COLO829 (cell line): ENCODE measurements around the gene NUP210.

Experiments used
- DNase-seq: peaks from one replicate; pipeline ENCODE4 v3.0.0; 2012; ENCODE audit warnings: low spot score

The NUP210 gene

DNA sequence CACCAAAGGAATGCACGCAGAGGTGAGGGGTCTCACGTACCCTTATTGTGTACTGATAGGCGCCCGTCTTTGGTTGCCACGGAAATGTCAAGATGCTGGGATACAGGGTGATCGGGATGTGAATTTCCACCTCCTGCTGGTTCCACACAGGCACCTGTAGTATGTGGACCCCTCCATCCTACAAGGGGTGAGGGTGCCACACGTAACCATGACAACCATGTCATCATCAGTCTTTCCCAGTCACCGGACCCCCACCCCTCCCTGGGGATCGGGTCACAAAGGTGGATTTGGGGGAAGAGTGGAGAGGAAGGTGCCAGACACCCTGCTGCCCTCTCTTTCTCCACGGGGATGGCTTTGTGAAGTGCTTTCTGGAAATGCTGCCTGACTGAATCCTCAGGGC lies 44.7 kb downstream of the NUP210 start:
- no peak for DNase-seq

DNA sequence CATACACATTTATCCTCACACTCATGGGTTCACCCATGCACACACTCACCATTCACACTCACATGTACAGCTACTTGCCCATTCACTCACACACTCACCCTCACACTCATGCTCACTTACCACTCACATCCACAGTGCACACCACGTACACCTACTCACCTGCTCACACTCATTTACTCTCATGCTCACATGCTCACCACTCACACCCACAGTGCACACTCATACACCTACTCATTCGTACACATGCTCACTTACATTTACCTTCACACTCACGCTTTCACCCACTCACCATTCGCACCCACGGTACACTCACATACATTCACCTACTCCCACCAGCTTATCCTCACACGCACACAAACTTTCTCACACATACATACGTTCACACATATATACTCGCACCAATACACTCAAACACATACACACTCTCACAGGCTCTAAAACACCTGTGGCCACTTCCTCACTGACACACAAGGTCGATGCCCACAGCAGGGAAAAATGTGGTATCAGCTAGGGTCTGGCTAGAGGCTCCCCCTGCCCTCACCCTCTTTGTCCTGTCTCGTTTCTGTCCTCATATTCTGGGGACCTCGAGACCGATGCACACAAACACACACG lies 46.0 kb downstream of the NUP210 start:
- no peak for DNase-seq

DNA sequence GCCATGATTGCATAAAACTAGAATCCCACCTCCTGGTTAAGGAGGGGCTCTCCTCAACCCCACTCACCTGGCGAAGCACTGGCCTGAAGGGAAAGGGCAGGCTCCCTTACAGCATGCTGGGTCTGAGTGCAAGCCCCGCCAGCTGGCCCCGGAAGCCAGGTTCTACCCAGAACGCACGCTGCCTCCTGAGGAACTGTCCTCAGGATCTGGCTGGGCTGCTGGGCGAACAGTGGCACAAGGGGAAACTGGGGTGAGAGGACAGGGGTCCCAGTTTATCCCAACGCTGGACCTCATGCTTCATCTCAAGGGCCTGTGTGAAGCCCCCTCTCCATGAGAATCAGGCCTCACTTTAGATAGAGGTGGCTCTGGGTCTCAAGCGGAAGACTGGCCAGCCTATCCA lies 47.5 kb downstream of the NUP210 start:
- no peak for DNase-seq

DNA sequence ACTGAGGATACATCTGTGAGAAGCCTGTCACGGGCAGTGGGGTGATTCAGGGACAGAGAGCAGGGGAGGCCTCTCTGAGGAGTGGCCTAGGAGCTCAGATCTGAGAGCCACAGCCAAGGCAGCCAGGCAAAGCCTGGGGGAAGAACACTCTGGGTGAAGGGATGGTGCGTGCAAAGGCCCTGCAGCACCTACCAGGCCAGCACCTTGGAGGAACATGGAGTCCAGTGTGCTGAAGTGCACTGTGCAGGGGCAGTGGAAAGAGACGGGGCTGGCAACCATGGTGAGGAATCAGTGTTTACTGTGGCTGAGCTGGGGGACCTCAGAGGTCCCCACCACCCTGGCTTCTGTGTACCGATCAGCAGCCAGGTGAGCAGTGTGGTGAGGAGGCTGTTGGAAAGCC lies 48.0 kb downstream of the NUP210 start:
- DNase-seq: no peak

DNA sequence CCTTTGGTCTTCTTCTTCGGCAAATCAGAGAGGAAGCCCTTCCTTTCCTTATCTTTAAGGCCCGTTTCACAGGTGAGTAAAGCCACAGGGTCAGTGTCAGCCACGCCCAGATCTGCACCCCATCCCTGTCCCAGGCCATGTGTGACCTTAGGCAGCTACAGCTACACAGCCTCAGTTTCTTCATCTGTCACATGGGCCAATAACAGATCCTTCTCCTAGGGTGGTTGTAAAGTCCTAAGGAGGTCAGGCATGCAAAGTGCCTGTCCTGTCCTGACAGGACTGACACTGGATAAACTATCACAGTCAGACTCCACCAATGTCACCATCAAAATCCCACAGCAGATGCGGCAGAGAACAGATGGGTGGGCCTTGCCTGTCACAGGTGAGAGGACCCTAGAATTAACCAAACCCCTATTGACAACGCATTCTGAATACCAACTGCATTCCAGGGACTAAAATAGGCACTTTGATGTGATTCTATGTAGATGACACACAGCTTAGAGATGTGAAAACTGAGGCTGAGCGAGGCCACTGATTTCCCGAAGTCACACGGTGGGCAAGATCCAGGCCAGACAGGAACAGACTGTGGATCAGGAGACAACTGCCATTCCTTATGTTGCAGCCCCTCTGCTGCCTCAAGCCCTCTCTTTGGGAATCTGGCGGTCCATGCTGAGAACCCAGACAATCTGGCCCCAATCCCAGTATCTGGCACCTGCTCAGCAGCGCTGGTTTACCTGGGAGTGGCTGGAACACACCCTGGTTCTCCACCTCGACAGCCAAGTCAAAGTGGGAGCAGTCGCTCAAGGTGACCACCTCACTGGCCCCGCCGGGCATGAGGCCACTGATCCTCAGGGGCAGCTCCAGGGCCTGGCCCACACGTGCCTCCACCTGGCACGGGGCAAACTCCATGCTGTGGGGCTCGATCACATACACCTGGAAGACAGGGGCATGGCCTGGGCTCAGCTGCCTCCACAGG lies 48.7 kb downstream of the NUP210 start:
- DNase-seq: no peak

GRCh38 chr3:13370609-13371008 lies 49.5 kb downstream of the NUP210 start:
- DNase-seq: no peak

- no peak for DNase-seq
Measured at GRCh38 chr3:13370055-13370454, 50.1 kb downstream of the NUP210 start.

- DNase-seq: no peak
Measured at GRCh38 chr3:13368834-13369233, 51.3 kb downstream of the NUP210 start.

- no peak for DNase-seq
Measured at GRCh38 chr3:13367728-13368127, 52.4 kb downstream of the NUP210 start.

DNA sequence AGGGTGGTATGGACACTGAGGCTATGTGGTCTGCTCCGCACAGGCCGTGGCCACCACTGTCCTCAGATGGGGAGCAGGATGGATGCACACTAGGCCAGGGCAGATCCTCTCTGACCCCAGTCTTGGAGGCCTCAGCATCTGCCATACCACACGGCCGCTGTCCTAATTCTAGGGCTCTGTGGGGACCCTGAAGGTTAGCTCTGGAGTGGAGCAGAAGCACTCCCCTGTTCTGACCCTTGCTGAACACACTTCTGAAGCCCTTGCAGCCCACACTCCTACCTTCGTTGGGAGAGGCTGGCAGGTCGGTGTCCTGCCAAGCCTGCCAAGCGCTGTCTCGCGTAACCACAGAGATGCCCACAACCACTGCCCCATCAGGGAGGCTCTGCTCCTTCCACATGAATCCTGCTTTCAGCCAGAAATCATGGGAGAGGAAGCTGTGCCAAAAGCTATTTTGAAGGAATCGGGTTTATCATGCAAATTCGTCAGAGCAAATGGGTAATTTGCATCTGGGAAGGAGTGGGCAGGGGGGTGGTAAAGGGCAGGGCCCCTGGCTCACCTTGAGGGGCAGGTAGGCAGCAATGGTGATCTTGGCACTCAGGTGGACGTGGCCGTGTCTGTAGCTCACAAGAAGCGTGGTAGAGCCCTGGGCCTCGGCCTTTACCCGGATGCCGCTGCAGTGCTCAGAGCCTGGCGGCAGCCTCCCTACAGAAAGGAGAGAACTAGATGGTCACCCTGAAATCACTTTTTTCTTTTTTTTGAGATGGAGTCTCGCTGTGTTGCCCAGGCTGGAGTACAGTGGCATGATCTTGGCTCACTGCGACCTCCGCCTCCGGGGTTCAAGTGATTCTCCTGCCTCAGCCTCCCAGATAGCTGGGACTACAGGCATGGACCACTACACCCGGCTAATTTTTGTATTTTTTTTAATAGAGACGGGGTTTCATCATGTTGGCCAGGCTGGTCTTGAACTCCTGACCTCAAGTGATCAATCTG lies 54.4 kb downstream of the NUP210 start:
- DNase-seq: no peak

- DNase-seq: no peak
Measured at GRCh38 chr3:13364602-13365271, 55.4 kb downstream of the NUP210 start.

DNA sequence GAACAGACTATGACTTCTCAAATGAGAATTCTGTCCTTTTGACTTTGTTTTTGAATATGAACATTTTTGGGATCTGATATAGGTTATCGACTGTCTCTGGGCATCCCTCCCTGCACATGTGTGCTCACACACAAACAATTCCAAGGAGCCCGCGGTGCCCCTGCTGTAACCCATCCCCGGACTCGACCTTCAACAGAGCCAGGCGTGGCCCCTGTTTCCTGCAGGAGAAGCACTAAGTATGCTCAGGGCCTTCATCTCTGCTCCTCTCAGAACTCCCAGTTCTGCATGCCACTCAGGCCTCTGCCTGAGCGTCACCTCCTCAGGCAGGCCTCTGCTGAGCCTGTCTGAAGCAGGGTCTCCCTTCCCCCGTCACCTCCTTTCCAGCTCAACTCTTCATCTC lies 57.6 kb downstream of the NUP210 start:
- no peak for DNase-seq

DNA sequence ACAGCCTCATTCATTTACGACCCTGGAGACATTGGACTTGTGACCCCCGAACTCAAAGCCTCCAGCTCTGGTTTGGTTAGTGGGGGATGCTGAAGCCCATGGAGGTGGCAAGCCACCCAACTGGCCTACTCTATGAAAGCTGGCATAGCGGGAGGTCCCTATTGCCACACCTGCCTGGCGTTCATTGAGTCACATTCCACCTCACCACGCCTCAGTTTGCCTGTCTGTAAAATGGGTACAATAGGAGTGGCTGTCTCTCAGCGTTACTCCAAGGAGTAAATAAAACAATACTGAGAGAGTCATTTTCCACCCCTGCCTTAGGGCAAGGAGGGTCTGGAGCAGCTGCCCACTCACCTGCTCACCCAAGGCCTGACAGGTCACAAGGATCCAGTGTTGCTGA lies 60.2 kb downstream of the NUP210 start:
- no peak for DNase-seq

DNA sequence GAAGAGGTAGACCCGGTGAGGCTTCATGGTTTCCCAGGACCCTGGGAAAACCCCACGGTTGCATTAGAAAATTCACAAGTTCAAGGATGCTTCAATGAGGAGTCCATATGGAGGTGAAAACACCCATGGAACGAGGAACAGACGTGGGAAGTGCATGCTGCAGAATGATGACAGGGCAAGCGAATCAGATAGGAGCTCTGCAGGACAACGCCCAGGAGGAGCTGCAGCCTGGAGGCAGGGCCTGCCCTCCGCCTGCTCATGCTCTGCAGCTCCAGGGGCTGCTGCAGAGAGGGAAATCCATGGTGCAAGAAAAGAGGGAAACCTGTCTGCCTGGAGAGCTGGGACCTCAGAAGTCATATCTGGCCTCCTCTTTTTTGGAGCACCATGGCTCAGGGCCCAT lies 61.5 kb downstream of the NUP210 start:
- DNase-seq: no peak

DNA sequence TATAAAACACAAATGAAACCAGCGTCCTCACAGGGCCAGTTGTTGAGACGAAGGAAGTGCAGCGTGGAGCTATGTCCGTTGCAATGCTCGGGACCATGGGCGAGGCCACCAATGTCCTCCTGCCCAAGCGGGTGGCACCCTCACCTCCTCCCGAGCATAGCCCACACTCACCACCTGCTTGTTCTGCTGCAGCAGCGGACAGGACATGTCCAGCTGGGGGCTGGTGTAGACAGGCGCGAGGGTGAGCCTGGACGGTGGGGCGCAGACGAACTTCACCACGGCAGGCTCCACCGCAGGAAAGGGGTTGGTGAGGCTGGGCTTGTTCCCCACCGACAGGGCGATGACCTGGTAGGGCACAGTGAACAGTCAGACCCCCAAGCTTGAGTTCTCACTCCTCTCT lies 62.1 kb downstream of the NUP210 start:
- no peak for DNase-seq

DNA sequence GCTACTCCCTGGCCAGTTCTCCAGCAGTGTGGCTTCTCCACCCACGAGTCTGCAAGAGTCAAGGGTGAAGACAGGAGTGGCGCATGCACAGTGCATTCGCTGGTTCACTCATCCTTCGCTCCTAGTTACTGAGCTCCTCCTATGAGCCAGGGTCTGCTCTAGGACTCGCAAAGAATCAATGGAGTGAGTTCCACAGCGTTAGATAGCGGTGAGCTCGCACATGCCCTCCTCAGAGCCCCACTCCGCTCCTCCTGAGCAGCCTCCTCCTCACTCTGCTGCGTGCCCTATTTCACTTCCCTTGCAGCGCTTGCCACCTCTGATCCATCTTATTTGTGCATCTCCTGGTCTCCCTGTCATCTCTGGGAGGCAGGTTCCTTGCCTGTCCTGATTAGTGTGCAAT lies 63.0 kb downstream of the NUP210 start:
- DNase-seq: no peak

- no peak for DNase-seq
Measured at GRCh38 chr3:13353936-13354542, 66.1 kb downstream of the NUP210 start.

DNA sequence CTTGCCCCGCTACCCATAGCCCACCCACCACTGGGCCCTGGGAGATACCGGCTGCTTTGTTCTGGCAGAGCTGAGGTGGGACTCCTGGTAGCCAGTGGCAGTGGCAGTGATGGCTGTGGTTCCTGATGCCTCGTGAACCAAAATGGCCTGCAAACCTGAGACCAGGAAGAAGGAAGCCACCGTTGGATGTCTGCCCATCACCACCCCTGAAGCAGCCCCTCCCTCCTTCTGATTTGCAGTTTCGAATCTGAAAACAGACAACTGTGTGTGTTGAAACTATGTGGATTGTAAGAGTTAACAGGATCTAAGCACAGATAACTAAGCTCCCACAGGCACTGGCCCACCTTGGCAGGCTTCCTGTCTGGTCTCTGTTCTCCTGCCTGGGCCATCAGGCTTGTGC lies 66.6 kb downstream of the NUP210 start:
- DNase-seq: no peak

GRCh38 chr3:13352621-13353131 lies 67.4 kb downstream of the NUP210 start:
- no peak for DNase-seq

GRCh38 chr3:13349823-13350222 lies 70.3 kb downstream of the NUP210 start:
- no peak for DNase-seq
